Measurements from ENCODE around the gene MYO1G.
A peak's percentile ranks its signal among the peaks of the same experiment; 100 is the strongest.
"Not testable (repeated sequence)": the region's sequence is repeated elsewhere in the genome, so short reads cannot be mapped to it uniquely, and the experiment has no call there.

Gene MYO1G

DNA sequence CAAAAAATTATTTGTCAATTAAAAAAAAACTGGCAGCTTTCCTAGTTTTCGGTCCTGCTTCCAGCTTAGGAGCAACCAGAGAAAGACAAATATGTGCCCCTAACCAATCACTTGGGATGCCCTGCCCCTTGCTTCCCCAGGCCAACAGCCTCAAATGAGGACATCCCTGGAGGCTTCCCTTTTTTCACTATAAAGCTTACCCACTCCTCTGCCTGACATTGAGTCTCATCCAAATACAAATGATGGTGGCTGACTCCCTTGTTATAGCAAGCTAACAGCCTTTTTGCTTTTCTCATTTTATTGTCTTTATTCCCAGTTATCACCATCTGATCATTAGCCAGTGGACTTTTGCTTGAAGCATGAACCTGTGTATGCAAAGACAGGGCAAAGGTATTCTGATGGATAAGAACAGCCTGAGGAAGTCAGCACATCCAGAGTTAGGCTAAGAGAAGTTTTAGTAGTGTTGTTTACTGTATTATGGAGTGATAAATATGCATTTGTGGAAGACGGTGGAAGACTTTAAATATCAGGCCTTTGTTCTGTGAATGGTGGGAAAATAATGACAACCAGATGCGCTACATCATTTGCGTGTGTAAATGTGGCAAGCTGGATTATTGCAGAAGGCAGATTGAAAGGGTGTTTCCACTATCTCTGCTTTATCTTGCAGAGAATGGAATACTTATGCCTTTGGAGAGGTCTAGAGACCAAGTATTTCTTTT, 19.5 kb upstream of the MYO1G start:
- no peak for DNase-seq

DNA sequence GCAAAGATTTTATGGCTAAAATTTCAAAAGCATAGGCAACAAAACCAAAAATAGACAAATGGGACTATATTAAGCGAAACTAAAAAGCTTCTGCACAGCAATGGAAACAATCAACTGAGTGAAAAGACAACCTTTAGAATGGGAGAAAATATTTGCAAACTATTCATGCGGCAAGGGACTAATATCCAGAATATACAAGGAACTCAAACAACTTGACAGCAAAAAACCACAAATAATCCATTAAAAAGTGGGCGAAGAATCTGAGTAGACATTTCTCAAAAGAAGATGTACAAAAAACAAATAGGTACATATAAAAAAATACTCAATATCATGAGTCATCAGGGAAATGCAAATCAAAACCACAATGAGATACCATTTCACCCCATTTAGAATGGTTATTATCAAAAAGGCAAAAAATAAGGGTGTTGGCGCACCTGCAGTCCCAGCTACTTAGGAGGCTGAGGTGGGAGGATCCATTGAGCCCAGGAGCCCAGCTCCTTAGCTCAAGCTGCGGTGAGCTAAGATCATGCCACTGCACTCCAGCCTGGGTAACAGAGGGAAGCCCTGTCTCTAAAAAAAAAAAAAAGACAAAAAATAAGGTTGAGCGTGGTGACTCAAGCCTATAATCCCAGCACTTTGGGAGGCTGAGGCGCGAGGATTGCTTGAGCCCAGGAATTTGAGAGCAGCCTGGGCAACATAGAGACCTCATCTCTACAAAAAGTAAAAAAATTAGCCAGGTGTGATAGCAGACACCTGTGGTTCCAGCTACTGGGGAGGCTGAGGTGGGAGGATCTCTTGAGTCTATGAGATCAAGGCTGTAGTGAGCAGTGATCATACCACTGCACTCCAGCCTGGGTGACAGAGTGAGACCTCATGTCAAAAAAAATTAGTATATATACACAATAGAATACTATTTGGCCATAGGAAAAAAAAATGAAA, 17.0 kb upstream of the MYO1G start:
- peak; percentile 79 for DNase-seq

DNA sequence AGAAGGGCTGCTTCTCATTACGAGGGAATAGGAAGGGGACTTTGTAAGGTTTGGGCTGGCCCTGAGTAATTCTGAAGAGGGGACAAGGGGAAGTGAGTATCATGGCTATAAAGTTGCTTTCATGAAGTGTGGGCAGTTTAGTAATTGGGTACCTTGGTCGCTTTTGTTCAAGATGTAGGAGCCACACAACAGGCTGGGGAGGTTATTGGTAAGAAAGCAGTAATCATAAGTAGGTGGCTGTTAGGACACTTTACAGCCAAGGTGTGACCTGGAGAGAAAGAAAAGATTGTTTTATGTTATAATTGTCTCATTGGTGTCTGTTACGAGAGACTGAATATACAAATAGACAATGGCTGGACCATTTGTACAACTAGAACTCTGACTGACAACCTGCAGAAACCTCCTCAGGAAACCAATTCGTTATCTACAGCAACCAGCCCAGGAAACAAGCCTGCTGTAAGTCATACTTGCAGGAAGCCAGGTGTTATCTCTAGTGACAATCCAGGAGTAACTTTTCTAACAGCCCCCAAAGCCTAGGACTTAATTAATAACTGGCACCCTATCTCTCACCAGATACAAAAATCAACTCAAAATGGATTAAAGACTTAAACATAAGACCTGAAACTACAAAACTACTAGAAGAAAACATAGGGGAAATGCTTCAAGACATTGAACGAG, 16.2 kb upstream of the MYO1G start:
- peak; percentile 54 for DNase-seq

DNA sequence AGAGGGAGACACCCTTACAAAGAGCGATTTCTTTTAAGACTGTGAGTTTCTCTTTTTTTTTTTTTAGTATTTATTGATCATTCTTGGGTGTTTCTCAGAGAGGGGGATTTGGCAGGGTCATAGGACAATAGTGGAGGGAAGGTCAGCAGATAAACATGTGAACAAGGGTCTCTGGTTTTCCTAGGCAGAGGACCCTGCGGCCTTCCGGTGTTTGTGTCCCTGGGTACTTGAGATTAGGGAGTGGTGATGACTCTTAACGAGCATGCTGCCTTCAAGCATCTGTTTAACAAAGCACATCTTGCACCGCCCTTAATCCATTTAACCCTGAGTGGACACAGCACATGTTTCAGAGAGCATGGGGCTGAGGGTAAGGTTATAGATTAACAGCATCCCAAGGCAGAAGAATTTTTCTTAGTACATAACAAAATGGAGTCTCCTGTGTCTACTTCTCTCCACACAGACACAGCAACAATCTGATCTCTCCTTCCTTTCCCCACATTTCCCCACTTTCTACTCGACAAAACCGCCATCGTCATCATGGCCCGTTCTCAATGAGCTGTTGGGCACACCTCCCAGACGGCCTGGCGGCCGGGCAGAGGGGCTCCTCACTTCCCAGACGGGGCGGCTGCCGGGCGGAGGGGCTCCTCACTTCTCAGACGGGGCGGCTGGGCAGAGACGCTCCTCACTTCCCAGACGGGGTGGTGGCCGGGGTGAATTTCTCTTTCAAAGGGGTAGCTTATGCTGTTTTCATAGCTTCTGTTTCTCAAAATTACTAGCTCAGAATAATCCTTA, 13.4 kb upstream of the MYO1G start:
- not testable (repeated sequence) for DNase-seq

DNA sequence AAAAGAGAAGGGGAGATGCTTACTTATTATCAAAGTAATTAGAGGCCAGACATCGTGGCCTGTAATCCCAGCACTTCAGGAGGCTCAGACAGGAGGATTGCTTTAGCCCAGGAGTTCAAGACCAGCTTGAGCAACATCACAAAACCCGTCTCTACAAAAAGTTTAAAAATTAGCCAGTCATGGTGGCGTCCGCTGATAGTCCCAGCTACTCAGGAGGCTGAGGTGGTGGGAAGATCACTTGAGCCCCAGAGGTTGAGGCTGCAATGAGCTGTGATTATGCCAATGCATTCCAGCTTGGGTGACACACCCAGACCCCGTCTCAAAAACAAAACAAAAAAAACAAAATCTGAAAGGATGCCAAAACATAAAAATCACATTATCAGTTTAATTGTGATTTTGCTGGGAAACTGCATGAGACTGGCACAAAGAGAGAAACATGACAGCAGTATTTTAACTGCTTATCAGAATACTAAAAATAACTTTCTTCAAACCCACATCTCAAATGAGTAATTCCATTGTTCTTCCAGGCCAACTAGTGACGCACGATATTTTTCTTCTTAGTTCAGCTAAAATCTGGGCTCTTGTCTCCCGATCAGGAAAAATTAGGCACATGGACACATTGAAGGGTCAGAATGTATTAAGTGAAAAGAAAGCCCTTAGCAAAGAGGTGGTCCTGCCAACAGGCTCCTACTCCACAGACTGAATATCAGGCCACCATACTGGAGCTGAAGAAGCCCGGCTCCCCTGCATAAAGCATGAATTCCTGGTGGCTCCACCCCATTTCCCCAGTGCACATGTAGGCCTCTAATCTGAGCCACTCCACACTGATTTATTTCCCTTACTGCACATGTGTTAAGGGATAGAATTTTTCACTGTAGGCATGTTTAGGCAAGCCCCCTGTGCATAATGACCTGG, 11.6 kb upstream of the MYO1G start:
- no peak for DNase-seq

DNA sequence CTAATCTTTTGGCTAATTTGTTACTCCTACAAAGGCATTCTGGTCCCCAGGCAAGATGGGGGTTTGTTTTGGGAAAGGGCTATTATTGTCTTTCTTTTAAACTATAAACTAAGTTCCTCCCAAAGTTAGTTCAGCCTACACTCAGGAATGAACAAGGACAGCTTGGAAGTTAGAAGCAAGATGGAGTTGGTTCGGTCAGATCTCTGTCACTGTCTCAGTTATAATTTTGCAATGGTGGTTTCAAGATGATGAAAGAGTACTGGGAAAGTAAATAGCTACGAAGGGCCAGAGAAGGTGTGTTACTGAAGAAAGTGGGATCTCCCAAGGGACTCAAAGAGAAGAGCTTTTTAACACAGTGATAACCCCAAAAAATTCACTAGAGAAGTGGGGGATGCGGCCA, 10.3 kb upstream of the MYO1G start:
- DNase-seq = no peak

DNA sequence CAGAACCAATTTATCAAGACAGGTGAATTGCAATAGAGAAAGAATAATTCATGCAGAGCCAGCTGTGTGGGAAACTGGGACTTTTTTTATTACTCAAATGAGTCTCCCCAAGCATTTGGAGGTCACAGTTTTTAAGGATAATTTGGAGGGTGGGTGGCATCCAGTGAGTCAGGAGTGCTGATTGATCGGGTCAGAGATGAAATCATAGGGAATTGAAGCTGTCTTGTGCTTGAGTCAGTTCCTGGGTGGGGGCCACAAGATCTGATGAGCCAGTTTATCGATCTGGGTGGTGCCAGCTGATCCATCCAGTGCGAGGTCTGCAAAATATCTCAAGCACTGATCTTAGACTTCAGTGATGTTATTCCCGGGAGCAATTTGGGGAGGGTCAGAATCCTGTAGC, 9.9 kb upstream of the MYO1G start:
- DNase-seq = no peak

DNA sequence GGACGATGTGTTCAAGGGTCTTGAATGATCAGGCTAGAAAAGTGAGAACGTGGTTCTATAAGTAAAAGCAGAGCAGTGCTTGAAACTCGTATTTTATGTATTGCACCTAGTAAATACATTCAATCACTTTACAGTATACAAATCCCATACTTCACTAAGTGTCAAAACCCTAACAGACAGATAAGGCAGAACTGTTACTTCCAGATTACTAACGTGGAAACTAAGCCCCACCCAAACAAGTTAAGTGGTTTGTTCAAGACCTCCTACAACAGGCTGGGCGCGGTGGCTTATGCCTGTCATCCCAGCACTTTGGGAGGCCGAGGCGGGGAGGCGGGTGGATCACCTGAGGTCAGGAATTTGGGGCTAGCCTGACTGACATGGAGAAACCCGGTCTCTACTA, 9.2 kb upstream of the MYO1G start:
- no peak for DNase-seq

DNA sequence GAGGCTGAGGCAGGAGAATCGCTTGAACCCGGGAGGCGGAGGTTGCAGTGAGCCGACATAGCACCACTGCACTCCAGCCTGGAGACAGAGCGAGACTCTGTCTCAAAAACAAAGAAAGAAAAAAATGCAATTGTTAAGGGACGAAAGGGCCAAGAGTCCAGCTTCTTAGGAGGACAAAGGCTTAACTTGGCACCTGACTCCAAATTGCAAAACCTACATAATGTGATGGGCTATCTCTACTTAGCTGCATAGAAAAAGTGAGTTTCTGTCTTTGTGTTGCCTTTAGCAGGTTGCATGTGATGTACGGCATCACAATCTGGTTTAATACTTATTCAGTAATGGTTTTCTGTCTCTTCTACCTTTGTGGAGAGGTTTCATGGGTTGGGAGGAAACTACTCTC, 8.6 kb upstream of the MYO1G start:
- no peak for DNase-seq

DNA sequence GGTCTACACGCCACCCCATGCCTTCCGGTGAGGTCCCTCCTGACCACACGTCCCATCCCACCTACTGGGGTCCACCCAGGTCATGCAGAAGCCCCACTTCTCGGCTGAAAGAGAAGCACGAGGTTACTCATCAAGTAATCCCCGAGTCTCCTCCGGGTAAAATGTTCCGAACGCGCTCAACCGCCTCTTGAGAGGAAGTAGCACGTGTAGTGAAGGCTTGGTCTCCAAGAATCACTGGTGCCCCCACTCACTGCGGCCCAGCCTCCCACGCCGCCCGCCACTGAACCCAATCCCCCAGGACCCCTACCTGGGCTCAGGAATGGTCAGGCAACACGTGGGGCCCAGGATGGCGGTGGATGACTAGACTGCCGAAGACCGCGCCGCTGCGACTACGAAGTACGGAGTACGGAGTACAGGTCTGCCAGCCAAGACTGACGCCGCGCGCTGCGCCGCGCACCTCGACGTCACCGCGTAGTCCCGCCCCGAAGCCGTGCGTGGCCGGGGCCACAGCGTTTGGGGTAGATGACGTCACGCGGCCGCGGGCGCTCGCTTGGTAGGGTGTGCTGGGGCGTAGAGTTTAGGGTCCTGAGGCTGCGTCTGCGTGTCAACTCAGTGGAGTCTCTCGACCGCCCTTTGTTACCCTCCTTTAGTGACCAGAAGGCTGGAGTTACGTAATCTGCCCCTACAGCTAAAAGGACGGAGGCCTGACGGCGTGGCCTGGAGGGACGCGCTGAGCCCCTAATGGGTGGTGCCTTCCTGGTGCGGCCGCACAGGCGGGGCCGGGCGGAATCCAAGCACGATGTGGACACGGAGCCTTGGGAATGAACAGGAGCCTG, 7.6 kb upstream of the MYO1G start:
- DNase-seq = peak; percentile 91

DNA sequence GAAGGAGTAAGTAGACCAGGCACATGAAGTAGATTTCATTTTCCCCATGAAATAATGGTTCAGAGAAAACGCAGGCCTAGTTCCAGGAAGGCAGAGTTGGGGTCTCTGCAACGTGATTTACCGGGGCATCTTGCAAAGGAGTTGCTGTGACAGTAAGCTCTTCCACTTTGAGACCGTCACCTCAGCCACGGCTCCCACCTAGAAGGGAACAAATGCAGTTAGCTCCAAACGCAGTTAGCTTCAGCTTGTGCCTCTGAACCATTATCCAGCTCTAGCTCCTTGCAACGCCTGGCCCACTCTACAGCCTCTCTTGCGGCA, 7.0 kb upstream of the MYO1G start:
- DNase-seq = no peak

DNA sequence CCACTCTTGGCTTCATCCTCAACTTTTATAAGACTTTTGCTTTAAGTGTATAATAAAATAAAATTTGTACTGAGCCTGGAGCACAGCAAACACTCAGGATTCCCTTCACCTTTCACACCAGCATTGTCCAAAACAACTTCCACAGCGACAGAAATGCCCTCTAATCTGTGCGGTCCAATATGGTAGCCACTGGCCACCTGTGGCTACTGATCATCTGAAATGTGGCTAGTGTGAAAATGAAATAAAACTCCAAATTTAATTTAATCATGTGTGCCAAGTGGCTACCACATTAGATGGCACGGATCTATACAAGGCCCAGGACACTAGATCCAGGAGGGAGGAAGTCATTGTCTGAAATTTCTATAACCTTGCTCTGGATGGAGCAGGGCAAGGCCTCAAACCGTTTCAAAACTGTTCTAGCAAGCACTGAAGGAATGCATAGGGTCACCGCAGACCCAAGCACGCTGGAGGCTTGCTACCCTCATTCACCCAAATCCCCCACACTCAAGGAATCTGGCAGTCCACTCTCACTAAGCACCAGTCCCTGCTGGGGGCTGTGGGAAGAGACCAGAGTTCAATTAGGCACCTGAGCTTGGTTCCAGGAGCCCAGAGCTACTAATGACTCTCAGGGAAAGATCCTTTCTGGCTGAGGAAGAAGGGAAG, 6.3 kb upstream of the MYO1G start:
- no peak for DNase-seq

DNA sequence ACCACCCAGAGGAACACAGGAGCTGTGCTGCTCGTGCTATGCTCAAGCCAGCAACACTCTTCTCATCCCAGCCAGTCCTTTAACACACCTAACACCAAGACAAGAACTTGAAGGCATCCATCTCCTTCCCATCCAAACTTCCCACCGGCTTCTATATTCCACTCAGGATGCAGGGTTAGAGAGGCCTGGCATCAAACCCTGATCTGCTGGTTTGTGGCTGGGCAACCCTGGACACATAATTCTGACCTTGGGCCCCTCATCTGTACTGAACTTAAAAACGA, 5.6 kb upstream of the MYO1G start:
- no peak for DNase-seq

DNA sequence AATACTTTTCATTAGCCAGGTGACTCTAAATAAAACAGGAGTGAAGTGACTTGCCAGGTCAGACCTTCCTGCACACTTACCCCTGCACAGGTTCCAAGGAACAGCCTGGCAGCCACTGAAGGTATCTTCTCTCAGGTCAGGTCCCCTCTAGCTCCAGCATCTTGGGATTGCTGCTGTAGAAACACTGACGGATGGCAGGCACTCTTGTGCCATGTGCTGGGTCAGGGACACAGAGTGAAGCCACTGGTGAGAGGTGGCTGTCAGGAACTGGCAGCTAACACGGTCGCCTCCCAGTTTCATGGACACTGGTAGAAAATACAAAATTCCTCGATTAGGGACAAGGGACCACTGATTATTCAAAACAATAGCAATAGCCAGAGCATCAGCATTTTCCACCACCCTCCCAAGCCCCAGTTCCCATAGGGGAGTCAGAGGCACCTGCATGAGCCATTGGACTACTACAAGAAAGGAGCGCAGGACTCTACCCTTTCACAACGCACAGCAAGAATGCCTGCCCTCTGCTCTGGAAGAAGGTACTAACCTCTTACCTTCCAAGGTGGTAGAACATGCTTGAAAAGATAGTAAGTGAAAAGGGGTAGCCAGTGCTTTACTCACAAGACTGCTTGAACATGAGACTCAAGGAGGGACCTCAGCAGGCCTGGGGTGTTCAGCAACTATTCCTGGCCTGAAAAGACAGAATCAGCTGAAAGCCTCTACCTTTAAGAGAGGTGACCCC, 5.1 kb upstream of the MYO1G start:
- DNase-seq = no peak

DNA sequence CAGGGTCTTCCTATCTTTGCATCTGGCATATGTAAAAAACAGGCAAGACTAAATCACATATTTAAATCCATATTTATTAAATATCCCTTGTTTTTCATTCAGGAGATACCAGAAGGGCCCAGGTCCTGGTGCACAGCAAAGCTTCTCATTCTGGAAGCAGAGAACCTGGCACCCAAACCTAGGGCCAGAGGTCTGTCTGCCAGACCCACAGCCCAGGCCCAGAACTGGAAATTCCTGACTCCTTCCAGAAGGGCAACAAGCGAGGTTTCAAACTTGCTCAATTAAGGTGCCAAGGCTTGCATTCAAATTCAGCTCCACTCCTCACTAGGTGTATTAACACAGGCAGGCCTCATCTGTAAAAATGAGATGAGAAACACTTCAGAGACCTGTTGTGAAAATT, 4.2 kb upstream of the MYO1G start:
- no peak for DNase-seq

DNA sequence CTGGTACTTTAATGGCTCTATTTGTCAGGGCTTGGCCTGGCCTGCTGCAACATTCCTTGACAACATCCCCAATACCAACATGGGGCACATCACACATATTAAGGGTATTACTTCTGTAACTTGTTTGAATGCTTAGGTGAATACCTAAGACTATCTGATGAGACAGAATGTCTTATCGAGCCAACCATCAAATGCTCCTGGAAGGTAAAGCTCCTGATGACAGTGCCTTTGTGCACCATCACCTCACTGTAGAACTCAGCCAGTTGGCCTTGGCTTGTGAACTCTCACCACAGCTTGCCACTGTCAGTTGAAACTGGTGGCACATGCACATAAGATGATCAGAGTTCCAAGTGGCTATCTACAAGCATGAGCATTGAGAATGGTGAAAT, 3.7 kb upstream of the MYO1G start:
- no peak for DNase-seq

DNA sequence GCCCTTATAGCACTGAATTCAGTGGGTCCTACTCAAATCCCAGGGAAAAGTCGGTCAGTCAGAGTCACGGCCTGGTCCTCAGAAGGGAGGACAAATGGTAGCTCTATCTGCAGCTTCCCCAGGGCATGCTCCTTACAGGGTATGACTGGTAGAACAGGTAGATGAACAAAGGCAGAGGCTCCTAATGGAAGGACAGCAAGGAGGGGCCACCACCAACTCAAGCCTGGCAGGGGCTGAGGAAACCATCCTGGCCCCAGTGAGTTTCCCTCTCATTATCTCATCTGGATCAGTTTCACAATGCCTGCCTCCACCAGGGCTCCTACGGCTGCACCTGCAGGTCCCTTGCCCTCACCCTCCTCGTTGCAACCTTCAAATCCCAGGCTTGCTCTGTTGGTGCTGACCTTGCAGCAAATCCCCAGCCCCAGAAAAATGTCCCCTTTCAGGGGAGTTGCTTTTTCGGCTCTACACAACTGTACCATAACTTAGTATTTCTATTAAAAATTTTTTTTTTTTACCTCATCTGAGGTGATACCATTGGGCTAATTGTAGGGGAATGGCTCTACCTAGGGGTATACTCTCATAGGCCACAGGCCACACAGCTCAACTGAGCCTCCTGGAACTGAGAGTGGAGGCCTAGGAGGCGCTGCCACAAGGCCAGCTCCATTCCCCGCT, 2.4 kb upstream of the MYO1G start:
- no peak for DNase-seq

DNA sequence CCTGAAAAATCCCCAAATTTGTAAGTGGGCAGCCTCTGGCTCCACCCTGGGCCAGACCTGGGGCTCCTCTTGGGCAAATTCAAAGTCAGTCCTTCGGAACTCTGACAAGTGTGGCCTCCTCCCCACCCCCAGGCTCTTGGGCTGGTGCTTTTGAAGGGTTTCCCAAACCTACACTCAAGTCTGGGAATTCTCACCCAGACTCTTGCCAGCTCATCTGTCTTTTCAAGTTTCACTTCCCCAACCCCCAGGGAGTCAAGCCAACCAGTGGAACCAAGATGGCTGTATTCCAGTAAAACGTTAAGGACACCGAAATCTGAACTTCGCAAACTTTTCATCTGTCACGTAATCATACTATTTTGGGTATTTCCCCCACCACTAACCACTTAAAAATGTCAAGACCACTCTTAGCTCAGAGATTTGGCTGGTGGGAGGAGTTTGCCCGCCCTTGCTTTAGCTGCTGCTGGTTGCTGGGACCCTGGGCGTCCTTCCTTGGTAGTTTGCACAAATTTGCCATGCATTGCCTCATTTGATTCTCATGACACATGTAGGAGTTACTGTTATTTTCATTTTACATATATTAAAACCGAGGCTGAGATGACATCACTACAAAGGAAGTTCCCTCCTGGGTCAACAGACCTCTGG, 1.7 kb upstream of the MYO1G start:
- peak; percentile 79 for DNase-seq
